HEK293 (cell line): ENCODE data around the gene DNTTIP2.

Experiments used
- CTCF ChIP-seq: fragments of 450-650 bp; formaldehyde crosslinking; IDR thresholded peaks from 2 replicates; pipeline ENCODE4 v1.5.1; 2016; ENCODE audit warnings: missing biosample characterization, missing genetic modification characterization
- ELK4 ChIP-seq: IDR thresholded peaks from 2 replicates; pipeline ENCODE4 v1.6.1; 2011; ENCODE audit warnings: mild to moderate bottlenecking, low read depth, low read length, borderline replicate concordance
- MZF1 ChIP-seq: fragments of 450-650 bp; formaldehyde crosslinking; IDR thresholded peaks from 2 replicates; pipeline ENCODE4 v1.5.1; 2017; ENCODE audit warnings: missing biosample characterization, missing genetic modification characterization, borderline replicate concordance
- SALL2 ChIP-seq: fragments of 450-650 bp; formaldehyde crosslinking; IDR thresholded peaks from 2 replicates; pipeline ENCODE4 v1.5.0; 2017; ENCODE audit warnings: missing biosample characterization, mild to moderate bottlenecking, missing genetic modification characterization, borderline replicate concordance
- TCF7L2 ChIP-seq: IDR thresholded peaks from 2 replicates; pipeline ENCODE4 v1.6.1; 2011; ENCODE audit warnings: low read depth, mild to moderate bottlenecking, inconsistent platforms, low read length, moderate library complexity, borderline replicate concordance
- YY1 ChIP-seq: fragments of 450-650 bp; formaldehyde crosslinking; IDR thresholded peaks from 2 replicates; pipeline ENCODE4 v1.5.1; 2018; ENCODE audit warnings: missing biosample characterization, missing genetic modification characterization
- ZBTB21 ChIP-seq: fragments of 450-650 bp; formaldehyde crosslinking; IDR thresholded peaks from 2 replicates; pipeline ENCODE4 v1.5.1; 2017; ENCODE audit warnings: missing biosample characterization, missing genetic modification characterization
- ZBTB8A ChIP-seq: fragments of 450-650 bp; formaldehyde crosslinking; IDR thresholded peaks from 2 replicates; pipeline ENCODE4 v1.5.1; 2016; ENCODE audit warnings: missing biosample characterization, missing genetic modification characterization
- ZFP3 ChIP-seq: fragments of 450-650 bp; formaldehyde crosslinking; IDR thresholded peaks from 2 replicates; pipeline ENCODE4 v1.5.1; 2016; ENCODE audit warnings: low read depth, missing biosample characterization, missing genetic modification characterization
- ZFP37 ChIP-seq: fragments of 450-650 bp; formaldehyde crosslinking; IDR thresholded peaks from 2 replicates; pipeline ENCODE4 v1.5.1; 2016; ENCODE audit warnings: missing biosample characterization, missing genetic modification characterization
- ZNF560 ChIP-seq: fragments of 450-650 bp; formaldehyde crosslinking; IDR thresholded peaks from 2 replicates; pipeline ENCODE4 v1.5.1; 2017; ENCODE audit warnings: missing biosample characterization, missing genetic modification characterization, borderline replicate concordance
- ZNF654 ChIP-seq: fragments of 450-650 bp; formaldehyde crosslinking; IDR thresholded peaks from 2 replicates; pipeline ENCODE4 v1.5.1; 2016; ENCODE audit warnings: low read depth, missing biosample characterization, missing genetic modification characterization
- ZNF747 ChIP-seq: fragments of 450-650 bp; formaldehyde crosslinking; IDR thresholded peaks from 2 replicates; pipeline ENCODE4 v1.5.1; 2016; ENCODE audit warnings: missing biosample characterization, missing genetic modification characterization
- TF ChIP-seq, protein P1 (sequence below): fragments of 450-650 bp; formaldehyde crosslinking; IDR thresholded peaks from 2 replicates; pipeline ENCODE4 v1.5.1; 2016; ENCODE audit warnings: missing biosample characterization, missing genetic modification characterization

GRCh38 chr1:93877529-93877928, 1.5 kb downstream of the DNTTIP2 start:
- no peak for TF ChIP-seq ZBTB21 (tag by site-specific recombination)
- no peak for TF ChIP-seq CTCF (tag by site-specific recombination)
- no peak for TF ChIP-seq ZFP3
- no peak for TF ChIP-seq ZNF654
- TF ChIP-seq YY1 (tag by site-specific recombination), result no peak
- no peak for TF ChIP-seq ZFP37 (tag by site-specific recombination)
- TF ChIP-seq MZF1 (tag by site-specific recombination), result no peak
- TF ChIP-seq ZBTB8A (tag by site-specific recombination), result no peak
- TF ChIP-seq, protein P1, sequence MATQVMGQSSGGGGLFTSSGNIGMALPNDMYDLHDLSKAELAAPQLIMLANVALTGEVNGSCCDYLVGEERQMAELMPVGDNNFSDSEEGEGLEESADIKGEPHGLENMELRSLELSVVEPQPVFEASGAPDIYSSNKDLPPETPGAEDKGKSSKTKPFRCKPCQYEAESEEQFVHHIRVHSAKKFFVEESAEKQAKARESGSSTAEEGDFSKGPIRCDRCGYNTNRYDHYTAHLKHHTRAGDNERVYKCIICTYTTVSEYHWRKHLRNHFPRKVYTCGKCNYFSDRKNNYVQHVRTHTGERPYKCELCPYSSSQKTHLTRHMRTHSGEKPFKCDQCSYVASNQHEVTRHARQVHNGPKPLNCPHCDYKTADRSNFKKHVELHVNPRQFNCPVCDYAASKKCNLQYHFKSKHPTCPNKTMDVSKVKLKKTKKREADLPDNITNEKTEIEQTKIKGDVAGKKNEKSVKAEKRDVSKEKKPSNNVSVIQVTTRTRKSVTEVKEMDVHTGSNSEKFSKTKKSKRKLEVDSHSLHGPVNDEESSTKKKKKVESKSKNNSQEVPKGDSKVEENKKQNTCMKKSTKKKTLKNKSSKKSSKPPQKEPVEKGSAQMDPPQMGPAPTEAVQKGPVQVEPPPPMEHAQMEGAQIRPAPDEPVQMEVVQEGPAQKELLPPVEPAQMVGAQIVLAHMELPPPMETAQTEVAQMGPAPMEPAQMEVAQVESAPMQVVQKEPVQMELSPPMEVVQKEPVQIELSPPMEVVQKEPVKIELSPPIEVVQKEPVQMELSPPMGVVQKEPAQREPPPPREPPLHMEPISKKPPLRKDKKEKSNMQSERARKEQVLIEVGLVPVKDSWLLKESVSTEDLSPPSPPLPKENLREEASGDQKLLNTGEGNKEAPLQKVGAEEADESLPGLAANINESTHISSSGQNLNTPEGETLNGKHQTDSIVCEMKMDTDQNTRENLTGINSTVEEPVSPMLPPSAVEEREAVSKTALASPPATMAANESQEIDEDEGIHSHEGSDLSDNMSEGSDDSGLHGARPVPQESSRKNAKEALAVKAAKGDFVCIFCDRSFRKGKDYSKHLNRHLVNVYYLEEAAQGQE (tag by site-specific recombination), result no peak
- no peak for TF ChIP-seq SALL2
- TF ChIP-seq TCF7L2, result no peak
- TF ChIP-seq ZNF560, result no peak
- no peak for TF ChIP-seq ZNF747 (tag by site-specific recombination)
- no peak for TF ChIP-seq ELK4
